NCI-H510A treated with DMSO at 0.1 percent for 48 hours (cell line): ENCODE measurements around the gene ALAS1.
"Not testable (repeated sequence)": the region's sequence is repeated elsewhere in the genome, so short reads cannot be mapped to it uniquely, and the experiment has no call there.

Source experiments
- DNase-seq: peaks from one replicate; lab custom pipeline; 2025; lab: John Stamatoyannopoulos, UW

The ALAS1 gene

GRCh38 chr3:52197842-52198625 is at the start of gene ALAS1:
TSS of gene ALAS1 (plus strand) at chr3:52198160. CDS start at chr3:52199242, 1,082 bp downstream.
- peak; percentile 80 for DNase-seq

GRCh38 chr3:52149021-52149420 is 48.9 kb upstream of the ALAS1 start:
- no peak for DNase-seq

GRCh38 chr3:52149726-52150125 is 48.2 kb upstream of the ALAS1 start:
- no peak for DNase-seq

GRCh38 chr3:52150357-52150756 is 47.6 kb upstream of the ALAS1 start:
- DNase-seq = no peak

GRCh38 chr3:52150860-52151259 is 47.1 kb upstream of the ALAS1 start:
- no peak for DNase-seq

- not testable (repeated sequence) for DNase-seq
Observed at GRCh38 chr3:52151991-52152390, 46.0 kb upstream of the ALAS1 start.

- peak; percentile 76 for DNase-seq
Observed at GRCh38 chr3:52153389-52154096, 44.4 kb upstream of the ALAS1 start.

GRCh38 chr3:52154135-52155094 is 43.5 kb upstream of the ALAS1 start, which contains the start of gene POC1A:
TSS of gene POC1A (minus strand) at chr3:52154423. CDS start at chr3:52154372, 51 bp downstream.
- DNase-seq = peak; percentile 88

- no peak for DNase-seq
Observed at GRCh38 chr3:52155912-52156311, 42.0 kb upstream of the ALAS1 start.

GRCh38 chr3:52159503-52159902 is 38.5 kb upstream of the ALAS1 start:
- DNase-seq = no peak

GRCh38 chr3:52162250-52162872 is 35.6 kb upstream of the ALAS1 start:
- no peak for DNase-seq

- DNase-seq = no peak
Observed at GRCh38 chr3:52167240-52167639, 30.7 kb upstream of the ALAS1 start.

GRCh38 chr3:52170217-52170616 is 27.7 kb upstream of the ALAS1 start:
- not testable (repeated sequence) for DNase-seq

GRCh38 chr3:52171514-52172261 is 26.3 kb upstream of the ALAS1 start:
- no peak for DNase-seq

- DNase-seq = no peak
Observed at GRCh38 chr3:52172262-52172757, 25.6 kb upstream of the ALAS1 start.

- no peak for DNase-seq
Observed at GRCh38 chr3:52173101-52173500, 24.9 kb upstream of the ALAS1 start.

- DNase-seq = no peak
Observed at GRCh38 chr3:52174896-52175295, 23.1 kb upstream of the ALAS1 start.

GRCh38 chr3:52175416-52176179 is 22.4 kb upstream of the ALAS1 start:
- no peak for DNase-seq

GRCh38 chr3:52176180-52176752 is 21.7 kb upstream of the ALAS1 start:
- no peak for DNase-seq
